GM23338 (cell line): Measurements from ENCODE around the gene HBS1L. TPM values are rescaled to one million over a fixed set of nuclear protein-coding genes. Genes with fewer than 3 reads are reported as not detected.

Source experiments
- ATAC-seq: fragments of 200-7000 bp; cut with Tn5 transposase; 3 replicates; pipeline ENCODE4 v1.9.1; 2020
- DNase-seq: peaks from one replicate; pipeline ENCODE4 v3.0.0-alpha.2; 2015; ENCODE audit warnings: low spot score
- H2AFZ ChIP-seq: fragments of 200-600 bp; sonication (generic); 2 replicates; pipeline ENCODE4 v1.8.0; 2016; ENCODE audit warnings: antibody characterized with exemption, mild to moderate bottlenecking, moderate library complexity
- H3F3A ChIP-seq: fragments of 200-600 bp; sonication (generic); replicated peaks from 2 replicates; pipeline ENCODE4 v1.8.0; 2017; ENCODE audit warnings: antibody characterized with exemption, mixed run types, low read depth
- H3K27ac ChIP-seq: fragments of 200-600 bp; sonication (generic); 2 replicates; pipeline ENCODE4 v1.6.1; 2016; ENCODE audit warnings: low read depth
- H3K27me3 ChIP-seq: fragments of 200-600 bp; sonication (generic); 2 replicates; pipeline ENCODE4 v1.8.0; 2016; ENCODE audit warnings: mild to moderate bottlenecking, mixed run types, moderate library complexity; ENCODE audit not compliant: insufficient read depth
- H3K36me3 ChIP-seq: fragments of 200-600 bp; sonication (generic); 2 replicates; pipeline ENCODE4 v1.8.0; 2016; ENCODE audit warnings: mild to moderate bottlenecking; ENCODE audit not compliant: insufficient read depth
- H3K4me1 ChIP-seq: fragments of 200-600 bp; sonication (generic); 2 replicates; pipeline ENCODE4 v1.8.0; 2016; ENCODE audit warnings: mild to moderate bottlenecking, moderate library complexity; ENCODE audit not compliant: insufficient read depth
- H3K4me2 ChIP-seq: fragments of 200-600 bp; sonication (generic); 2 replicates; pipeline ENCODE4 v1.7.1; 2017; ENCODE audit warnings: mixed run types
- H3K4me3 ChIP-seq: fragments of 200-600 bp; sonication (generic); 2 replicates; pipeline ENCODE4 v1.6.1; 2016; ENCODE audit warnings: mixed run types
- H3K79me2 ChIP-seq: fragments of 200-600 bp; sonication (generic); replicated peaks from 2 replicates; pipeline ENCODE4 v1.8.0; 2017; ENCODE audit warnings: mild to moderate bottlenecking; ENCODE audit not compliant: insufficient read depth
- H3K9me2 ChIP-seq: fragments of 200-600 bp; sonication (generic); 2 replicates; pipeline ENCODE4 v1.8.0; 2017; ENCODE audit not compliant: insufficient read depth
- H4K20me1 ChIP-seq: fragments of 200-600 bp; sonication (generic); replicated peaks from 2 replicates; pipeline ENCODE4 v1.8.0; 2017; ENCODE audit warnings: mild to moderate bottlenecking; ENCODE audit not compliant: insufficient read depth
- H3K27ac Mint-ChIP-seq: 2 replicates; pipeline ENCODE4 v1.8.0; 2020; ENCODE audit warnings: inconsistent platforms, mild to moderate bottlenecking, moderate library complexity, mixed read lengths
- H3K27me3 Mint-ChIP-seq: 3 replicates; pipeline ENCODE4 v1.8.0; 2022; ENCODE audit warnings: low read depth, mild to moderate bottlenecking, moderate library complexity, mixed read lengths, inconsistent platforms; ENCODE audit not compliant: insufficient read depth, poor library complexity
- H3K36me3 Mint-ChIP-seq: 3 replicates; pipeline ENCODE4 v1.8.0; 2021; ENCODE audit warnings: low read depth, mild to moderate bottlenecking, inconsistent platforms, moderate library complexity, mixed read lengths
- H3K4me1 Mint-ChIP-seq: 3 replicates; pipeline ENCODE4 v1.8.0; 2020; ENCODE audit warnings: mild to moderate bottlenecking, inconsistent platforms, mixed read lengths
- H3K4me3 Mint-ChIP-seq: 3 replicates; pipeline ENCODE4 v1.8.0; 2021; ENCODE audit warnings: moderate library complexity, mild to moderate bottlenecking, inconsistent platforms, mixed read lengths
- H3K9me3 Mint-ChIP-seq: 3 replicates; pipeline ENCODE4 v1.8.0; 2020; ENCODE audit warnings: moderate library complexity, mild to moderate bottlenecking, inconsistent platforms, mixed read lengths
- CTCF ChIP-seq, 2 experiments: fragments of 200-600 bp in 1 of 2; sonication (generic) in 1 of 2; conservative IDR thresholded peaks; 2 replicates each; pipeline versions ENCODE4 v1.5.1 to v1.6.1; 2016 to 2017; ENCODE audit warnings: antibody characterized with exemption in 2 of 2, low read depth in 2 of 2, mild to moderate bottlenecking in 2 of 2, moderate library complexity in 1 of 2
- EZH2 ChIP-seq: fragments of 200-600 bp; sonication (generic); IDR thresholded peaks from one replicate; pipeline ENCODE4 v1.8.0; 2017; ENCODE audit warnings: antibody characterized with exemption, mild to moderate bottlenecking, low read depth; ENCODE audit not compliant: unreplicated experiment
- EZH2phosphoT487 ChIP-seq: fragments of 200-600 bp; sonication (generic); IDR thresholded peaks from one replicate; pipeline ENCODE4 v1.8.1; 2018; ENCODE audit warnings: antibody characterized with exemption; ENCODE audit not compliant: unreplicated experiment
- NANOG ChIP-seq: IDR thresholded peaks from 2 replicates; pipeline ENCODE4 v1.6.1; 2016; ENCODE audit warnings: antibody characterized with exemption, borderline replicate concordance
- ZNF114 ChIP-seq: fragments of 250-450 bp; sonication (Bioruptor Pico); IDR thresholded peaks from 2 replicates; pipeline ENCODE4 v1.5.0; 2020; ENCODE audit warnings: mild to moderate bottlenecking, moderate library complexity
- ZNF331 ChIP-seq: fragments of 250-450 bp; sonication (Bioruptor Pico); IDR thresholded peaks from 2 replicates; pipeline ENCODE4 v1.5.0; 2020; ENCODE audit warnings: low read depth, mild to moderate bottlenecking, moderate library complexity
- ZNF462 ChIP-seq: fragments of 250-450 bp; sonication (Bioruptor Pico); IDR thresholded peaks from 2 replicates; pipeline ENCODE4 v1.5.0; 2020; ENCODE audit warnings: mild to moderate bottlenecking, moderate library complexity
- polyA plus RNA-seq: library from polyadenylated mRNA; unstranded; fragments of >200 nt; fragmentation: Nextera tagmentation; extraction: Ambion mirVana; gene quantifications from 2 replicates; pipeline ENCODE4 v1.2.1, GENCODE V29; 2016
- total RNA-seq: library from RNA; depleted of rRNA; stranded (reverse); fragments of >200 nt; shearing (Covaris generic); gene quantifications from 2 replicates; pipeline ENCODE4 v1.2.3, GENCODE V29; 2014

HBS1L gene
- total and polyA plus RNA-seq, 2 experiments from 2014 or later = 59.9 to 94.1 TPM

DNA sequence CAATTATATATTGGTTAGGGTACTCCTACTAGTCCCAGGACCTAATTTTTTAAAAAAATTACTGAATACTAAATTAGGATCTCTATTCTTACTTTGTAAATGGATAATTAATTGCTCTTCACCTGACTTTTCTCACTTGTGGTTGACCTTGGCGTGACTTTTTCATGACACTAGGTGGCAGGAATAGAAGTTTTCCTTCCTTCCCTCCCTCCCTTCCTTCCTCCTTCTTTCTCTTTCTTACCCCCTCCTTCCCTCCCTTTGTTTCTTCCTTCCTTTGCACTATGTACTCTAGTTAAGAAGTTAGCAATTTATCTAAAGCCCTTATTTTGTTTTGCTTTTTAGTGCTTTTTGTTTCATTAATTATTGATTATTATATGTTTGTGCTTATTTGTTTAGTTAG, 20.4 kb upstream of the HBS1L start:
- Histone ChIP-seq H3K36me3 (no peaks in the 10 kb centered on the region), H2AFZ (no peak overlapping the region), H3K79me2 (no peaks in the 10 kb centered on the region), H3K9me2 (no peaks in the 10 kb centered on the region), H4K20me1 (no peaks in the 10 kb centered on the region), H3K27ac (no peak overlapping the region), H3K4me2 (no peak overlapping the region), H3K4me1 (no peaks in the 10 kb centered on the region), H3F3A (no peaks in the 10 kb centered on the region), H3K27me3 (no peaks in the 10 kb centered on the region), H3K4me3 (no peak overlapping the region)
- Mint-ChIP-seq H3K4me1 (peaks cover 4% of the 10 kb centered on the region; the same call in 2 of the 3 replicates), H3K4me3 (no peak overlapping the region), H3K27ac (no peak overlapping the region), H3K27me3 (peaks cover 6% of the 10 kb centered on the region), H3K9me3 (no peaks in the 10 kb centered on the region), H3K36me3 (no peaks in the 10 kb centered on the region)
- DNase-seq = peak; percentile 49
- no peak for TF ChIP-seq ZNF114 (CRISPR knock-in tag)
- no peak for TF ChIP-seq ZNF331 (CRISPR knock-in tag)
- no peak for TF ChIP-seq EZH2
- TF ChIP-seq NANOG = no peak
- no peak for TF ChIP-seq EZH2phosphoT487
- TF ChIP-seq ZNF462 (CRISPR knock-in tag) = no peak
- peak; percentile 52 to 54 for TF ChIP-seq CTCF (conservative IDR thresholded peaks at IDR 0.05; ENCODE audit: low read depth in 2 of 2)
- ATAC-seq = peak; percentile 52; the same call in 2 of the 3 replicates
